Left ventricle myocardium inferior (tissue), 1 donor: ENCODE measurements around the gene MOB3A. TPM values are rescaled to one million over a fixed set of nuclear protein-coding genes. Genes with fewer than 3 reads are reported as not detected.
A peak's percentile ranks its signal among the peaks of the same experiment; 100 is the strongest.

Source experiments
- DNase-seq: peaks from one replicate; pipeline ENCODE4 v3.0.0-alpha.2; 2020
- H3K27ac ChIP-seq: fragments of 200-600 bp; replicated peaks from 2 replicates; pipeline ENCODE4 v1.8.0; 2021
- H3K27me3 ChIP-seq: fragments of 200-600 bp; 2 replicates; pipeline ENCODE4 v1.8.0; 2021; ENCODE audit warnings: low read depth
- H3K36me3 ChIP-seq: fragments of 200-600 bp; 2 replicates; pipeline ENCODE4 v1.8.0; 2021
- H3K4me1 ChIP-seq: fragments of 200-600 bp; 2 replicates; pipeline ENCODE4 v1.8.0; 2021
- H3K4me3 ChIP-seq: fragments of 200-600 bp; 2 replicates; pipeline ENCODE4 v1.8.0; 2021; ENCODE audit warnings: mild to moderate bottlenecking, moderate library complexity
- H3K9me3 ChIP-seq: fragments of 200-600 bp; replicated peaks from 2 replicates; pipeline ENCODE4 v1.8.0; 2021
- intact Hi-C: fragments of 100-400 bp; cut with micrococcal nuclease; formaldehyde crosslinking; loops from one replicate; pipeline ENCODE4 v1.11.0; 2022
- total RNA-seq: library from RNA; stranded (reverse); fragmentation: NEBNext Ultra II Directional; extraction: Animal tissue kit (Norgen Biotek cat#: 25700); gene quantifications from one replicate; pipeline ENCODE4 v1.2.1, GENCODE V29; 2021
- TF ChIP-seq, protein P1 (sequence below): fragments of 200-600 bp; IDR thresholded peaks from 2 replicates; pipeline ENCODE4 v1.8.0; 2021; ENCODE audit warnings: antibody characterized with exemption, mild to moderate bottlenecking, borderline replicate concordance
- donor health status: DM: no; HTN: yes; CAD: no; lungs with severe emphysema.

MOB3A gene
- total RNA-seq, 1 donor from 2014 or later = 16.1 TPM

DNA sequence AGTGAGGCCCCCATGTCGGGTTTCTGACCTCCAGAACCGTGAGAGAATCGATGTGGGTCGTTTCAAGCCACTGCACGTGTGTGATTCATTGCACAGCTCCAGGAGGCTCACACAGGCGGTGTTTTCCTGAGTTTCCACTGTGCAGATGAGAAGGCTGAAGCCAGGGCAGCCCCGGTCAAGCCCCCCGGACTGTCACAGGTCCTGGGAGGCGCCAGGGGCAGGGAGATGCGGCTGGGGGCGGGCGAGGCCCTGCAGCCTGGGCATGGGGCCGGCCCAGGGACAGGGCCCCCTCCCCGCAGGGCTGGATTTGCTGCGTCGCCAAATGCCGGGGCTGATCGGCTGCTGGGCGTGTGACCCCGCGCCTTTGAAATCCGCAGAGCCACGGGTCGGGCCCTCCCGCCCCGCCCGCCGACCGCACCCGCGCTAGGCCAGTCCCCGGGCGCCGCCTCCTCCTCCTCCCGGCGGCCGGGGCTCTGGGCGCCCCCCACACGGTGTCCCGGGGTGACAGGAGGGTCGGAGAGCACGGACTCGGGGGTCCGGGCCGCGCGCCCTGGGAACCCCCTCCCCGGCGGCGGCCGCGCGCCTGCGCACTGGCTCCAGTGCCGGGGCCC, 35.1 kb downstream of the MOB3A start:
- Histone ChIP-seq H3K27ac (peak overlapping the region; percentile 100), H3K4me3 (peak overlapping the region; percentile 75), H3K4me1 (peaks cover 83% of the 10 kb centered on the region), H3K9me3 (no peaks in the 10 kb centered on the region), H3K36me3 (no peaks in the 10 kb centered on the region), H3K27me3 (no peaks in the 10 kb centered on the region)
- TF ChIP-seq, protein P1, sequence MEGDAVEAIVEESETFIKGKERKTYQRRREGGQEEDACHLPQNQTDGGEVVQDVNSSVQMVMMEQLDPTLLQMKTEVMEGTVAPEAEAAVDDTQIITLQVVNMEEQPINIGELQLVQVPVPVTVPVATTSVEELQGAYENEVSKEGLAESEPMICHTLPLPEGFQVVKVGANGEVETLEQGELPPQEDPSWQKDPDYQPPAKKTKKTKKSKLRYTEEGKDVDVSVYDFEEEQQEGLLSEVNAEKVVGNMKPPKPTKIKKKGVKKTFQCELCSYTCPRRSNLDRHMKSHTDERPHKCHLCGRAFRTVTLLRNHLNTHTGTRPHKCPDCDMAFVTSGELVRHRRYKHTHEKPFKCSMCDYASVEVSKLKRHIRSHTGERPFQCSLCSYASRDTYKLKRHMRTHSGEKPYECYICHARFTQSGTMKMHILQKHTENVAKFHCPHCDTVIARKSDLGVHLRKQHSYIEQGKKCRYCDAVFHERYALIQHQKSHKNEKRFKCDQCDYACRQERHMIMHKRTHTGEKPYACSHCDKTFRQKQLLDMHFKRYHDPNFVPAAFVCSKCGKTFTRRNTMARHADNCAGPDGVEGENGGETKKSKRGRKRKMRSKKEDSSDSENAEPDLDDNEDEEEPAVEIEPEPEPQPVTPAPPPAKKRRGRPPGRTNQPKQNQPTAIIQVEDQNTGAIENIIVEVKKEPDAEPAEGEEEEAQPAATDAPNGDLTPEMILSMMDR = no peak
- peak; percentile 81 for DNase-seq
- intact Hi-C loops = no loop called here

DNA sequence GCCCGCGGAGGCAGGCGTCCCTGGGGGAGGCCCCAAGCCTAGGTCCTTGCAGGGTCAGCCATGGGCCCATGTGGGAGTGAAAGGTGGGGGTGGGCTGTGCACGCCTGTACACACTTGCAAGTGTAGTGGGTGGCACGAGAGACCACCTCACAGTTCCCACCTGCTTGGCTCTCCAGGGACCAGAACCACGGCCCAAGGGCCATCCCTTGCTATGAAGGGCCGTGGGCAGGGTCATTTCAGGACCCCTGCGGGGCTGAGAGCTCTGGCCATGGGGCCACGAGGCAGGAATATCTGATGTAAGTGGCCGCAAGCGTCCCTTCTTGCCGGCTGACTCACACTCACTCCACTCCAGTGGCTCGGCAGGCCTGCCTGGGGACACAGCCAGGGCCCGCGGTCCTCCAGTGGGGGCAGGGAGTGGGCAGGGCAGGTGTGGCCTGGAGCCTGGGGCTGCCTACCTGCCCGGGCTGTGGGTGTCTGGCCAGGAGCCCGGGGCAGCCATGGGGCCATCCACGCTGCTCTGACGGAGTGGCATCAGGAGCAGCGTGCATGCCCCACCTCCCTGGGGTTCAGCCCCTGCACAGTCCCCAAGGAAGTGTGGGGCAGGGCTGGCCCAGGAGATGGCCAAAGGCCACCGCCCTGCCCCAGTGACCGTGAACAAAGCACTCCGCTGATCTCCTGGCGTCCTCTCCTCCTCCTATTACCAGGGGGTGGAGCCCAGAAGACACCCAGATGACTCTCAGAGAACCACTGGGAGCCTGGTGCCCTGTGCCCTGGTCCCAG, 36.5 kb downstream of the MOB3A start:
- no peak for DNase-seq
- Histone ChIP-seq H3K9me3 (no peaks in the 10 kb centered on the region), H3K4me1 (peaks cover 95% of the 10 kb centered on the region), H3K27ac (peak overlapping the region; percentile 100), H3K27me3 (no peaks in the 10 kb centered on the region), H3K36me3 (no peaks in the 10 kb centered on the region), H3K4me3 (peak overlapping the region; percentile 75)
- intact Hi-C loops = no loop called here
- TF ChIP-seq, protein P1 = no peak

- no peaks in the 10 kb centered on the region for H3K27me3 ChIP-seq
- H3K4me1 ChIP-seq = peaks cover 95% of the 10 kb centered on the region
- TF ChIP-seq, protein P1 = no peak
- no peak overlapping the region for H3K4me3 ChIP-seq
- intact Hi-C loops = no loop called here
- DNase-seq = no peak
- no peaks in the 10 kb centered on the region for H3K36me3 ChIP-seq
- H3K9me3 ChIP-seq = no peaks in the 10 kb centered on the region
- H3K27ac ChIP-seq = peak overlapping the region; percentile 100
Observed at GRCh38 chr19:2058570-2059421, 37.3 kb downstream of the MOB3A start.

DNA sequence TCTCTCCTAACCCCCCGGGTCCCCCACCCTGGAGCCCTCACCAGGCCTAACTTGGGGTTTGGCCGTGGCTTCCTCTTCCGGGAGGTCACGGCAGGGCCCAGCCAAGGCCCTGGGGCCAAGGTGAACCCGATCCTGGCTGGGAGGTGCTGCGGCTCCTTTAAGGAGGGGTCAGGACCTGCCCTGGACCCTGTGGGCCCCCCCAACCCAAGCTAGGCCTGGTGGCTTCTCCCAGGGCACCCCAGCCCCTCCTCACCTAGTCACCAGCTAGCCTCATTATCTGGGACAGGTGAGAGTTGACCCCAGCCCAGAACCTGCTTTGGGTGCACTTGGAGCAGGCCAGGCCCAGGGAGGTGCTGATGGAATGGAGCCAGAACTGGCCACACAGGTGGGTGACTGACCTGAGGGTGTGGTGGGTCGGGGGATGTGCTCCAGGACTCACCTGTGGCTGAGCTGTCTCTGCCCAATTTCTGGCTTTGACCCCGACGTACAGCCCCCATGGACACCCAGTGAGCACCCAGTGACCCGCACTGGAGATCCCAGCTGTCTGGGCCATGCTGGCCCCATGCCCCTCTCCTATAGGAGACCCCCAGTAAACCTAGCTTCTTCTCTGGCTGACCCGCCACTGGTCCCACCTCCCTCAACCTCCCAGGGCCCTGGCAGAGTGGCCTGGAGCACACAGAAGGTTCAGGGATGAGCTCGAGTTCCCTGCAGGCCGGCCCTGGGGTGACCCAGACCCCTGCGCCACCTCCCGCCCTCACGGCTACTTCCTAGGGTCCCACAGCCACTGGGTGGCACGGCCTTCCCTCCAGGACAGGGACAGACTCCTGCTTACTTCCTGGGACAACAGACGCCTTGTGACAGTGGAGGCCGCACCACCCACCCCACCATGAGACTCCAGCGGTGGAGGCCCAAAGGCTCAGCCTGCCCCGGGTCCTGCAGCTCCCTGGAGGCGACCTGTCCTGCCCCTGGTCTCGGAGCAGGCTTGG, 38.3 kb downstream of the MOB3A start:
- Histone ChIP-seq H3K27ac (peak overlapping the region; percentile 100), H3K36me3 (no peaks in the 10 kb centered on the region), H3K9me3 (no peaks in the 10 kb centered on the region), H3K4me3 (no peak overlapping the region), H3K27me3 (no peaks in the 10 kb centered on the region), H3K4me1 (peaks cover 89% of the 10 kb centered on the region)
- intact Hi-C loops = no loop called here
- no peak for DNase-seq
- TF ChIP-seq, protein P1 = no peak
